Astrocyte (in vitro differentiated cells and primary cell): Measurements from ENCODE around the gene DNAJB6.

ENCODE experiments used
- CTCF ChIP-seq: IDR thresholded peaks from 2 replicates; pipeline ENCODE4 v1.5.1; 2011; ENCODE audit warnings: low read depth, mild to moderate bottlenecking, inconsistent platforms, low read length, moderate library complexity; ENCODE audit not compliant: insufficient read depth
- EZH2 ChIP-seq: IDR thresholded peaks from 2 replicates; pipeline ENCODE4 v1.6.1; 2012; ENCODE audit warnings: mild to moderate bottlenecking, low read length, inconsistent platforms; ENCODE audit not compliant: insufficient read depth

DNA sequence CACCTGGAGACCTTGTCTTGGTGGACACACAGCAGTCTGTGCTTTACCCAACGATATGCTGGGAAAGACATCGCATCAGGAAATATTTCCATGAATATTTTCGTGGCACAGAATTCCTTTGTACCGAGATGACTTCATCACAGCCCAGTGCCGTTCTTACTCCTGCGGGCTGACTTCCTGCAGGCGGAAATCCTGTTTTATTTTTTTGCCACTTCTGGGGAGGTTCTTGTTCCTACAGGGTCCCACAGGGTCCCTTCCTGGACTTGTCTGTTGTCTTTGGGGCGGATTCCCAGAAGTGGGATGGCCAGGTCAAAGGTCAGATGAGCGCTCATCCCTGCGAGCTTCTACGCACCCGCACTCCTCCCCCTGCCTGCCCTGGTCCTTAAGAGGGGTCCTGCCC lies 86.5 kb downstream of the DNAJB6 start:
- TF ChIP-seq CTCF (no peak), EZH2 (no peak)
